DOHH2 (cell line): ENCODE measurements around the gene TRPM3.

Experiments
- EZH2phosphoT487 ChIP-seq: fragments of 200-600 bp; sonication (generic); IDR thresholded peaks from 2 replicates; pipeline ENCODE4 v1.6.1; 2017; ENCODE audit warnings: borderline replicate concordance, mild to moderate bottlenecking, antibody characterized with exemption, low read length, moderate library complexity, mixed read lengths
- TF ChIP-seq, protein P1 (sequence below): fragments of 200-600 bp; sonication (generic); IDR thresholded peaks from one replicate; pipeline ENCODE4 v1.5.1; 2014; ENCODE audit warnings: antibody characterized with exemption, mild to moderate bottlenecking, low read depth, low read length; ENCODE audit not compliant: poor library complexity, severe bottlenecking

DNA sequence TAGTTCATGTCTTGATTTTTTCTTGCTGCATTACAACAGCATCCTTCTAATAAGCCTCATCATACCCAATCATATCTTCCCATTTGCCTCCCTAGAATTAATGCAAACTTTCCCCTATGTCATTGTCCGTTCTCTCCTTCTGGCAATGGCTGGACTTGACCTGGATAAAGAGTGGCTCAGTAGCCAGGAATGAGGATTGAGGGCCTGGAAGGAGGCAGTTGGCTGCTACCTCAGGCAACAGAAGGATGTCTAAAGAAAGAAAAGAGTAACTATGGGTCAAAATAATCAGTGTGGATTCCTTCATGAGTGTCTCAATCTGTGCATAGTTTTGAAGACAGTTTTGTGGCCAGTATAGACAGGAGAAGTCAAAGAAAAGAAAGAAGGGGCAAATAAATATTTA, 209.6 kb downstream of the TRPM3 start:
- TF ChIP-seq, protein P1, sequence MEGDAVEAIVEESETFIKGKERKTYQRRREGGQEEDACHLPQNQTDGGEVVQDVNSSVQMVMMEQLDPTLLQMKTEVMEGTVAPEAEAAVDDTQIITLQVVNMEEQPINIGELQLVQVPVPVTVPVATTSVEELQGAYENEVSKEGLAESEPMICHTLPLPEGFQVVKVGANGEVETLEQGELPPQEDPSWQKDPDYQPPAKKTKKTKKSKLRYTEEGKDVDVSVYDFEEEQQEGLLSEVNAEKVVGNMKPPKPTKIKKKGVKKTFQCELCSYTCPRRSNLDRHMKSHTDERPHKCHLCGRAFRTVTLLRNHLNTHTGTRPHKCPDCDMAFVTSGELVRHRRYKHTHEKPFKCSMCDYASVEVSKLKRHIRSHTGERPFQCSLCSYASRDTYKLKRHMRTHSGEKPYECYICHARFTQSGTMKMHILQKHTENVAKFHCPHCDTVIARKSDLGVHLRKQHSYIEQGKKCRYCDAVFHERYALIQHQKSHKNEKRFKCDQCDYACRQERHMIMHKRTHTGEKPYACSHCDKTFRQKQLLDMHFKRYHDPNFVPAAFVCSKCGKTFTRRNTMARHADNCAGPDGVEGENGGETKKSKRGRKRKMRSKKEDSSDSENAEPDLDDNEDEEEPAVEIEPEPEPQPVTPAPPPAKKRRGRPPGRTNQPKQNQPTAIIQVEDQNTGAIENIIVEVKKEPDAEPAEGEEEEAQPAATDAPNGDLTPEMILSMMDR, result no peak
- no peak for TF ChIP-seq EZH2phosphoT487
